Tibial artery (tissue), 4 donors: ENCODE results near the gene ABHD15.

Experiments used
- DNase-seq, 2 donors: peaks; one replicate each; pipeline ENCODE4 v3.0.0-alpha.2; 2019
- H3K27ac ChIP-seq, 2 donors: fragments of 200-600 bp; sonication (generic) in 1 of 2; 1 replicate in 1 of 2; 2 replicates in 1 of 2; pipeline ENCODE4 v1.5.1; 2018 to 2019; ENCODE audit warnings: mild to moderate bottlenecking in 1 of 2
- H3K27me3 ChIP-seq, 2 donors: fragments of 200-600 bp; sonication (generic) in 1 of 2; one replicate each; pipeline versions ENCODE4 v1.5.1 to v1.6.0; 2016 to 2019
- H3K36me3 ChIP-seq, 3 donors: fragments of 200-600 bp; sonication (generic) in 2 of 3; one replicate each; pipeline ENCODE4 v1.5.1; 2016 to 2019; ENCODE audit warnings: mild to moderate bottlenecking in 2 of 3
- H3K4me1 ChIP-seq, 4 donors: fragments of 200-600 bp; sonication (generic) in 2 of 4; 1 replicate in 3 of 4; 2 replicates in 1 of 4; pipeline ENCODE4 v1.5.1; 2016 to 2019
- H3K4me3 ChIP-seq, 2 donors: fragments of 200-600 bp; sonication (generic) in 1 of 2; 1 replicate in 1 of 2; 2 replicates in 1 of 2; pipeline ENCODE4 v1.5.1; 2018 to 2019; ENCODE audit warnings: mild to moderate bottlenecking in 2 of 2
- H3K9me3 ChIP-seq, 3 donors: fragments of 200-600 bp; sonication (generic) in 1 of 3; one replicate each; pipeline ENCODE4 v1.5.1; 2016 to 2019
- intact Hi-C: fragments of 100-400 bp; cut with DNase I; formaldehyde crosslinking; loops from one replicate; pipeline ENCODE4 v1.15.0; 2023; ENCODE audit warnings: low total_unique reads
- TF ChIP-seq, protein P1 (sequence below), 2 experiments: fragments of 200-600 bp in 1 of 2; fragments of 450-650 bp in 1 of 2; IDR thresholded peaks; one replicate each; pipeline ENCODE4 v1.5.1; 2017 to 2019; ENCODE audit warnings: antibody characterized with exemption in 2 of 2, mild to moderate bottlenecking in 1 of 2, moderate library complexity in 1 of 2

Gene ABHD15

DNA sequence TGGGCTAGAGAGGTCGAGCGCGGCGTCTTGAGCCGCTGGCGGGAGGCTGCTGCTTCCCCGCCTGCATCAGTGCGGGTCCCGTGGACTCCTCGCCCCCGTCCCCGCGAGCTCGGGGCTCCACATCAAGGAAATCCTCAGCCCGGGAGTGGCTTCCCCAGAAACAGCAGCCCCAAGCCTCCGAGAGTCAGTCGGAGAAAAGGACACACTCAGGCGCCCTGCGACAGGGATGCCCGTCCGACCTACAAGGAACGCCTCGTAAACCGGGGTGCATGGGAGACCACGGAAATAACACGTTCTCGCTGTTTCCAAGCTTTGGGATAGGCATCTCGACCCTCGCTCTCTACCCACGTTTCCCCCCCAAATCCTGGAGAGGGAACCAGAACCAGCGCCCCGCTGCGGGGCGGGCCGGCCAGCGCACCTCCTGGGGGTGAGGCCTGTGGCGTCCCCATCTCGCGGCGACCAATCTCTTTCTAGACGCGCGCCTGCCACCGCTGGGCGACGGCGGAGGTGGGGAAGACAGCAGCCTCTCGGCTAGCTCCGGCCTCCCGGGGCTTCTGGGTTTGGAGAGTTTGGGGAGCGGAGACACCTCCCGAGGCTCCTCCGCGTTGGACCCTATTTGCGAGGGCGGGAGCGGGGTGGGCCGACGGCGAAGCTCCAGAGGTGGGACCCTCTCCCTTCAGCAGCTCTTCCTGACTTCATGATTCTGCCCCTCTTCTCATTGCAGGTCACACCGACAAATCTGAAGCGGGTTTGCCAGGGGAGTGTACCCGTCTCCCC lies 905 bp upstream of the ABHD15 start:
- no peaks in the 10 kb centered on the region for H3K27me3 ChIP-seq
- peaks cover 0 to 56% (median 31%) of the 10 kb centered on the region in 4 donors for H3K4me1 ChIP-seq
- peaks cover 0 to 8% (median 0%) of the 10 kb centered on the region in 3 donors for H3K36me3 ChIP-seq
- TF ChIP-seq, protein P1, sequence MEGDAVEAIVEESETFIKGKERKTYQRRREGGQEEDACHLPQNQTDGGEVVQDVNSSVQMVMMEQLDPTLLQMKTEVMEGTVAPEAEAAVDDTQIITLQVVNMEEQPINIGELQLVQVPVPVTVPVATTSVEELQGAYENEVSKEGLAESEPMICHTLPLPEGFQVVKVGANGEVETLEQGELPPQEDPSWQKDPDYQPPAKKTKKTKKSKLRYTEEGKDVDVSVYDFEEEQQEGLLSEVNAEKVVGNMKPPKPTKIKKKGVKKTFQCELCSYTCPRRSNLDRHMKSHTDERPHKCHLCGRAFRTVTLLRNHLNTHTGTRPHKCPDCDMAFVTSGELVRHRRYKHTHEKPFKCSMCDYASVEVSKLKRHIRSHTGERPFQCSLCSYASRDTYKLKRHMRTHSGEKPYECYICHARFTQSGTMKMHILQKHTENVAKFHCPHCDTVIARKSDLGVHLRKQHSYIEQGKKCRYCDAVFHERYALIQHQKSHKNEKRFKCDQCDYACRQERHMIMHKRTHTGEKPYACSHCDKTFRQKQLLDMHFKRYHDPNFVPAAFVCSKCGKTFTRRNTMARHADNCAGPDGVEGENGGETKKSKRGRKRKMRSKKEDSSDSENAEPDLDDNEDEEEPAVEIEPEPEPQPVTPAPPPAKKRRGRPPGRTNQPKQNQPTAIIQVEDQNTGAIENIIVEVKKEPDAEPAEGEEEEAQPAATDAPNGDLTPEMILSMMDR (IDR thresholded peaks at IDR 0.05): peak; percentile 35 to 41
- H3K27ac ChIP-seq: peak overlapping the region; percentile 87 to 89
- H3K9me3 ChIP-seq: no peaks in the 10 kb centered on the region
- peak overlapping the region; percentile 72 to 90 for H3K4me3 ChIP-seq
- intact Hi-C loops: loop anchor here (10.0 kb wide), 1 partner anchor 193 kb away; no protein-coding TSS in a partner anchor
- DNase-seq: peak; percentile 62 to 86

GRCh38 chr17:29567304-29567553 lies 392 bp upstream of the ABHD15 start:
- Histone ChIP-seq H3K4me3 (peak overlapping the region; percentile 72 to 90), H3K9me3 (no peaks in the 10 kb centered on the region), H3K27me3 (no peaks in the 10 kb centered on the region), H3K36me3 (peaks cover 0 to 13% (median 0%) of the 10 kb centered on the region in 3 donors), H3K4me1 (peaks cover 0 to 51% (median 27%) of the 10 kb centered on the region in 4 donors), H3K27ac (peak overlapping the region; percentile 87 to 89)
- intact Hi-C loops: loop anchor here (10.0 kb wide), 1 partner anchor 192 kb away; no protein-coding TSS in a partner anchor
- TF ChIP-seq, protein P1 (IDR thresholded peaks at IDR 0.05): no peak
- no peak for DNase-seq

DNA sequence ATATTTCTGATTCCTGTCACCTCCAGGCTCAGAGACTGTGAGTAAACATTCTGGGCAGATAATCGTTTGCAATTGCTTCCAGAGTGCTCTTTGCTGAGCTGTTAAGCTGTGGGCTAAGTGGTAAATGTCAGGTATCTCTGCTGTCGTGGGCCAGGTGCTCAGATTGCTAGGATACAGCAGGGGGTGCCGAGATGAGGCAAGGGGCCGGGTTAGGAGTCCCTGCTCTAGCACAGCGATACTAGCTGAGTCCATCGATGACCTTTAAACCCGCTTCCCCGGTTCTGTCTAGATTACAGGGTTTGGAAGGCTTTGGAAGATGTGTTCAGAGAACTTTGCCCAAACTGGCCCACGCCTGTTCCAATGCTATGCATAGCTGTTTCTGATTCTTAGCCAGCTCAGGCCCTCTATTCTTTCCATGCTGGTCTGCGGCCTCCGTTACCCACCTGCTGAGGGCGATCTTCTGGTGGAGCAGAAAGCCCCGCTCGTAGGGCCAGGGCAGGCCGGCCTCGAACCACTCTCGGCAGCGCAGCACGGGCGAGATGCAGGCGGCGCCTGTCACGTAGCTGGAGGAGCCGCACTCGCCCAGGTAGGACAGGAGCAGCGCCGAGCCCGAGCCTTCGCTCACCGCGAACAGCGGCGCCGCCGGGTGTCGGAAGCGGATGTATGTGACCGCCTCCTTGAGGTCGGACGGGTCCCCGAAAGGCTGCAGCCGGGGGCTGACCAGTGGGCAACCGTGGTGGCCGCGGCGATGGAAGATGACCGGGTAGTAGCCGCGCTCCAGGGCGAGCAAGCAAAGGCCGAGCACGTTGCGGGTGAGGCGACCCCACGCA lies 979 bp downstream of the ABHD15 start:
- peaks cover 0 to 19% (median 0%) of the 10 kb centered on the region in 3 donors for H3K36me3 ChIP-seq
- DNase-seq: no peak
- intact Hi-C loops: loop anchor here (10.0 kb wide), 1 partner anchor 191 kb away; no protein-coding TSS in a partner anchor
- H3K9me3 ChIP-seq: no peaks in the 10 kb centered on the region
- TF ChIP-seq, protein P1 (IDR thresholded peaks at IDR 0.05): no peak
- H3K27ac ChIP-seq: peak overlapping the region; percentile 77 to 87
- H3K4me1 ChIP-seq: peaks cover 0 to 37% (median 21%) of the 10 kb centered on the region in 4 donors
- H3K27me3 ChIP-seq: no peaks in the 10 kb centered on the region
- H3K4me3 ChIP-seq: peak overlapping the region; percentile 72 to 90

DNA sequence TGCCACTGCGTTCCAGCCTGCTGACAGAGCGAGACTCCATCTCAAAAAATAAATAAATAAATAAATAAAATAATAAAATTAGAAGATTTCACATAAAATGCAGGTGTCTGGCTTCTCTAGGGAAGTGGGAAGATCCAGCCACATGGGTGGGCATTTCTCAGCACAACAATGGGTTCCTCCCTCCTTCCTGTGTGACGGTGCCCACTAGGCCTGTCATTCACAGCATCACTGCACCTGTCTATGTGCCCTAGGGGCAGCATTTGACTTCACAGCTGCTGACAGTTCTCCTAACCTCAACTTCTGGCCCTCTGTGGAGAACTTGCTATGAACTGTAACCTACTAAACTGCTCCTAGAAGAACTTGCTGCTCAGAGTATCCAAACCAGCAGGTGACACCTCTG lies 3.0 kb downstream of the ABHD15 start:
- no peak overlapping the region for H3K27ac ChIP-seq

GRCh38 chr17:29562615-29563014 lies 4.2 kb downstream of the ABHD15 start:
- no peaks in the 10 kb centered on the region for H3K9me3 ChIP-seq
- H3K36me3 ChIP-seq: peaks cover 0 to 19% (median 0%) of the 10 kb centered on the region in 3 donors
- intact Hi-C loops: loop anchor here (10.0 kb wide), 1 partner anchor 188 kb away; no protein-coding TSS in a partner anchor
- H3K4me3 ChIP-seq: no peak overlapping the region
- no peaks in the 10 kb centered on the region for H3K27me3 ChIP-seq
- no peak overlapping the region for H3K27ac ChIP-seq
- peaks cover 0 to 18% (median 13%) of the 10 kb centered on the region in 4 donors for H3K4me1 ChIP-seq
- TF ChIP-seq, protein P1 (IDR thresholded peaks at IDR 0.05): no peak
- DNase-seq: no peak

More for the DNA sequence above, 3.0 kb downstream of the ABHD15 start:
- intact Hi-C loops: loop anchor here (10.0 kb wide), 1 partner anchor 189 kb away; no protein-coding TSS in a partner anchor
- Histone ChIP-seq H3K27me3 (no peaks in the 10 kb centered on the region), H3K4me1 (peaks cover 0 to 20% (median 13%) of the 10 kb centered on the region in 4 donors), H3K4me3 (no peak overlapping the region), H3K9me3 (no peaks in the 10 kb centered on the region), H3K36me3 (peaks cover 0 to 19% (median 0%) of the 10 kb centered on the region in 3 donors)
- no peak for DNase-seq
- TF ChIP-seq, protein P1 (IDR thresholded peaks at IDR 0.05): no peak
